ENCODE measurements around the gene PTGFRN.

DNA sequence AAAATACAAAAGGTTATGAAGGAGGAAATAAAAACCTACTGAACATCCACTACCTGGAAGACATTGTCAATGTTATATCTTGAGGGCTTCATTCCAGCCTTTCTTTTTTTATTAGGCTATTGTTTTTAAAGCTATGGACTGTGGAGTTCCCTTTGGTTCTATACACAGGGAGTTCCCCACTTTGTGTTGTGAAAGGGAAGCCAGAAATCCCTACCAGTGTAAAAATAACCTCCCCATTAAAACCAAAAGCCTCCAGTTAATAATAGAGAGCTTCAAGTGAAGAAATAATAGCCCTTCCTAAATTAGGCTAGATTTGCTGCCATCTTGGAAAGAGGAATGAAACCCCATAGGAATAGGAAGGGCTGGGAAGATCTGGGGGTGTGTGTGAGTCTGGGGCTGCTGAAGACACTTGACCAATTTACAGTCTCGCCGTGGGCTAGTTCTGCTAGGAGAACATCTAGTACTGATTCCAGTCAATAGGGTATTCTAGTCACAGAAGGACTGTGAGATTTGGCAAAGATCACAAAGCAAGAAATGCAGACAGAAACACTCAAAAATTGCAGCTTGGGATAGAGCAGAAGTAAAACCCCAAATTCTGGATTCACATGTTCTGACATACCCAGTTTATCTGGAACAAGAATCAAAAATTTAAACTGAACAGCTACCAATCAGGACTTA is 32.4 kb upstream of the PTGFRN start:
- TF ChIP-seq ZNF274 (IDR thresholded peaks at IDR 0.05; ENCODE audit: low read depth, low read length) (no peak), YY1 (IDR thresholded peaks at IDR 0.05; ENCODE audit: insufficient read depth, insufficient read length) (no peak), SUZ12 (IDR thresholded peaks at IDR 0.05; ENCODE audit: extremely low read depth, insufficient read depth, insufficient read length) (no peak)
